ENCODE measurements around the gene DIS3L2.
"Not testable (repeated sequence)": the region's sequence is repeated elsewhere in the genome, so short reads cannot be mapped to it uniquely, and the experiment has no call there.

Gene DIS3L2

DNA sequence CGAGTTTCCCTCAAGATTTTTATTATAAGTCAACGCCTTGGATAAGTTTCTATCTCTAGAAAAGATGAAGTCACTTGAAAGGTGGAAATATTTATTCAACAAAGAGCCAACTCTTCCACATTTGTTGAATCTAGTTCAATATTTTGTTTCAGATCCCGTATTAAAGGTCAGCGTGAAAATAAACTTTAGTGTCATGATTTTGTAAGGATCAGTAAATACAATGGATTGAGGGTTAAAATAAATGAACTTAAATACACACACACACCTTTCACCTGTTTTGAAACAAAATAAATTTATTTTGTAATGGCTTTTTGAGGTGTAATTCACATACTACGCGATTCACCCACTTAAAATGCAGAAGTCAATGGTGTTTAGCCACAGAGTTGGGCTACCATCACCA is 19.3 kb upstream of the DIS3L2 start:
- no peak overlapping the region for H3K4me3 ChIP-seq (ENCODE audit: low read depth, low read length)
- no peak for TF ChIP-seq CTCF (IDR thresholded peaks at IDR 0.05; ENCODE audit: low read depth, low read length)

DNA sequence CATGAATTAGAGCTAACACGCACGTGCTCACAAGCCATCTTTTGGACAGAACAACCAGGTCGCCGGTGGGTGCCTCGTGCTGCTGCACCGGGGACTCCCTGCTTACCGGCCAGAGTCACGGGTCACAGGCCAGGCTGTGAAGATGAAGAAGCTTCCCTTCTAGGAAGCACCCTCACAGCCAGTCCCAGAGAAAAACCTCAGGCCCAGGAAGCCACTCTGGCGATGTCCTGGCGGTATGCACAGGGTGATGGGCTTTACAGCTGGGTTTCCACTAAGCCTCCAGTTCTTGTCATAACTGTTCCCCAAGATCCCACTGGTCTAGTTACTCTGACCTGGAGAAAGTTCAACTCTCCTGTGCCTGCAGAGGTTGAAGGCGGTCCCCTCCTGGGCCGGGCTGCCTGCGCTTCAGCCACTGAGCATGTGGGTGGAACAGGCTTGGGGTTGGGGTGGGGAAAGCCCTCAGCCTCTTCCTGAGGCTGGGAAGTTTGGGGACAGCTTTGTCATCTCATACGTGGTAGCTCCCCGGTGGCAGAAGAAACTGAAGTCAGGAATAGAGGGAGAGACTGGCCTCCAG is 15.2 kb upstream of the DIS3L2 start:
- no peak for TF ChIP-seq CTCF (IDR thresholded peaks at IDR 0.05; ENCODE audit: low read depth, low read length)
- no peak overlapping the region for H3K4me3 ChIP-seq (ENCODE audit: low read depth, low read length)

DNA sequence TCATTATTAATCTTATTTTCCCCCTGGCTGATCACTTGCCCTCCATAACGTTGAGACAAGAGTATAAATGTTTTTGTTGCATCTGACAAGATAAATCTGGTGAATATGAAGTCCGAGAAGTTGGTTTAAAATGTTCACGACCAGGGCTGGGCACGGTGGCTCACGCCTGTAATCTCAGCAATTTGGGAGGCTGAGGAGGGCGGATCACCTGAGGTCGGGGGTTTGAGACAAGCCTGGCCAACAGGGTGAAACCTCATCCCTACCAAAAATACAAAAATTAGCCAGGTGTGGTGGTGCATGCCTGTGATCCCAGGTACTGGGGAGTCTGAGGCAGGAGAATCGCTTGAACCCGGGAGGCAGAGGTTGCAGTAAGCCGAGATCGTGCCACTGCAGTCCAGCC is 14.4 kb upstream of the DIS3L2 start:
- not testable (repeated sequence) for H3K4me3 ChIP-seq (ENCODE audit: low read depth, low read length)

DNA sequence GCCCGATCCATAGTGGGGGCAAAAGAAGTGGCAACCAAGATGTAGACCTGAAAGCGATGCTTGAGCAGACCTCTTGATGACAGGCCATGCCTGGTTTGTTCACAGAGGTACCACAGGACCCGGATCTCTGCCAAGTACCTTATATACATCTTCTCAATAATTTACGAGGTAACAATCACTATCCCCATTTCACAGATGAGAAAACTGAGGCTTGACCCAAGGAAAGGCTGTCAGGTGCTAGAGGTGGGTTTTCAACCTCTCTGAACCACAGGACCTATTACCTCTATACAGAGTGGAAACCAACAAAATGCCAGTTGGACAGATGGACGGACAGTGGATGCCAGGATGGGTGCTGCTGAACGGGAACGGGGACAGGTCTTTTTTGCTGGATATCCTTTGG is 13.8 kb upstream of the DIS3L2 start:
- no peak for TF ChIP-seq CTCF (IDR thresholded peaks at IDR 0.05; ENCODE audit: low read depth, low read length)
- H3K4me3 ChIP-seq (ENCODE audit: low read depth, low read length), result no peak overlapping the region

GRCh38 chr2:231951452-231952035 is 10.0 kb upstream of the DIS3L2 start:
- no peak overlapping the region for H3K4me3 ChIP-seq (ENCODE audit: low read depth, low read length)
- no peak for TF ChIP-seq CTCF (IDR thresholded peaks at IDR 0.05; ENCODE audit: low read depth, low read length)

DNA sequence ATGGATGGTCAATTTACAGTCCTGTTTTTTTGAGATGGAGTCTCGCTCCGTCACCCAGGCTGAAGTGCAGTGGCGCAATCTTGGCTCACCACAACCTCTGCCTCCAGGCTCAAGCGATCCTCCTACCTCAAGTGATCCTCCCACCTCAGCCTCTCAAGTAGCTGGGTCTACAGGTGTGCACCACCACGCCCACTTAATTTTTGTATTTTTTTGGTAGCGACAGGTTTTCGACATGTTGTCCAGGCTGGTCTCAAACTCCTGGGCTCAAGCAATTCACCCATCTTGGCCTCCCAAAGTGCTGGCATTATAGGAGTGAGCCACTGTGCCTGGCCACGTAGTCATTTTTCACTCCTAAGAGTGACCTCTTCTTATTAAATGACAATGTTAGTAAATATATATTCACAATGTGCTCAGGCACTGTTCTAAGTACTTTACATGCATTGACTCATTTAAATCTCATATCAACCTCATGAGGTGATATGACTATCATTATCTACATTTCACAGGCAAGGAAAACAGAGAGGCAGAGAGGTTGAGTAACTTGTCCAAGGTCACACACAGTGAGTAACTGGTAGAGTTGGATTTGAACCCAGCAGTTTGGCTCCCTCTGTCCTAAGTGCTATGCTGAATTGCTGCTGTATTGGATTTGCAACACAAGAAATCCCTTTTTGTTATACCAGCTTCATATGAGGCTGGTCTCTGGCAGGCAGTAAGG is 5.6 kb upstream of the DIS3L2 start:
- H3K4me3 ChIP-seq (ENCODE audit: low read depth, low read length), result no peak overlapping the region
- TF ChIP-seq CTCF (IDR thresholded peaks at IDR 0.05; ENCODE audit: low read depth, low read length), result no peak

DNA sequence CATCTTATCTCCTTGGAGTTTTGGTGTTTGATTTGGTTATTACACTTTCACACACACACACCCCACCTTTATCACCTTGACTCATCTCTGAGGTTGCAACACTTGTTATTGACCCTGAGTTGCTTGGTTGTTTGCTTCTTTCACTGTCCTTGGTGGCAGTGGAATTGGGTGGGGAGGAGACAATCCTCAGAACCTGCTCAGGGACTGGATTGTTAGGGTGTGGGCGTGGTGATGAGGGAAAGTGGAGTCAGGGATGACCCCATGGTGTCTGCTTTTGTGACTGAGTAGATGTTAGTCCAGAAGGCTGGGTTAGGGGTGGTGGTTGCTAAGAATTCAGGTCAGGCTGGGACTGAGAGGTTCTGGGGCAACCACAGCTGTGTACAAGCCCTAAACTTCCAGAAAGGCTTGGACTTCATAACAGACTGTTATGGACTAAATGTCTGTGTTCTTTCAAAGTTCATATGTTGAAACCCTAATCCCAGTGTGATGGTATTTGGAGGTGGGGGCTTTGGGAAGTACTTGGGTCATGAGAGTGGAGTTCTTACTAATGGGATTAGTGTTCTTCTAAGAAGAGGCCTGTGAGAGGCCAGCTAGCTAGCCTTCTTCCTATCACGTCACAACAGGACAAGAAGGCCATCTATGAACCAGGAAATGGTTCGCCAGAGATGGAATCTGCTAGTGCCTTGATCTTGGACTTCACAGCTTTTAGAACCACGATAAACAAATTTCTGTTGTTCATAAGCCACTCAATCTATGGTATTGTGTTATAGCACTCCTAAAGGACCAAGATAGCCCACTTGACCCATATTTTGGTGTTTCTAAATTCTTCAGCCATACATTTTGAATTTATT is 3.4 kb upstream of the DIS3L2 start:
- TF ChIP-seq CTCF (IDR thresholded peaks at IDR 0.05; ENCODE audit: low read depth, low read length), result no peak
- no peak overlapping the region for H3K4me3 ChIP-seq (ENCODE audit: low read depth, low read length)

All from WI38 (cell line).